Upper lobe of left lung (tissue), 4 donors: ENCODE results near the gene MYO18A.

Experiments
- EP300 ChIP-seq, 4 donors: sonication (generic); formaldehyde crosslinking; IDR thresholded peaks; one replicate each; pipeline ENCODE4 v1.5.1; 2017; ENCODE audit warnings: antibody characterized with exemption in 4 of 4, control low read depth in 2 of 4
- TF ChIP-seq, protein P1 (sequence below), 6 experiments: fragments of 450-650 bp in 4 of 6; fragments of 200-600 bp in 2 of 6; sonication (generic) in 2 of 6; IDR thresholded peaks; one replicate each; pipeline ENCODE4 v1.5.1; 2016 to 2019; ENCODE audit warnings: antibody characterized with exemption in 6 of 6

DNA sequence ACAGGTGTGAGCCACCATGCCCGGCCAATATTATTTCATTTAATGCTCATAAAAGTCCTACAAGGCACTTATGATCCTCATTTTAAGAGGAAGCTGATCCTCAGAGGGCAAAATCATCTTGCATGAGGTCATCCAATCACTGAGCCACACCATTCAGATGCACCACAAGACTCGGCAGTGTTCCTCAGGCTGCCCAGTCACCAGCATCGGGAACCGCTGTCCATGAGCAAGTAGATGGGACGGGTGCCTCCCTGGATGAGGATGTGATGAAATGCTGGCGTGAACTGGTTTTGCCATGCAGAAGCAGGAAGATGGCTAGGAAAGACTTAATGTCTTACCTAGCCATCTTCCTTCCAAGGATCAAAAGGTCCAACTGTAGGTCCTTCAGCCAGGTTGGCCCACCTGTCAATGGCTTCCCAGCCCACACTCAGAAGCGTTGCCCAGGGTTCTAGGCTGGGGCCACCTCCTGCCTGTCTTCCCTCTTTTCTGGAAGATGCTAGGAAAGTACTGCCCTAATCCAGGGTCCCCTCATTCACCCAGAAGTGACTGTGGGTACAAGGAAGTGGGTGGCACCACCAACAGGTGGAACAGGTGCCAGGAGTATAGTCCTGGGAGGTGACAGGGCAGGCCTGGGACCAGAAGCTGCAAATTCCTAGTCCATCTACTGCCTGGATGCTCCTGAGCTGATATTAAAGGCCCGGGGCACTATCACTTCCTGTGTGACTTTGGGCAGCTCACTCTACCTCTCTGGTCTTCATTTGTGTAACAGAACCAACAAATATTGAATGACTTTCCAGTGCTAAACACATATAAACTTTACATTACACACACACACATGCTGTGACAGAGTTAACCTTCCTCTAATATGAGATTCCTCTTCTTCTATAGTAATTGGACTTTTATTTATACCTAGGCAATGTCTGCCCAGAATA lies 34.3 kb upstream of the MYO18A start:
- no peak for TF ChIP-seq EP300 (IDR thresholded peaks at IDR 0.05)
- TF ChIP-seq, protein P1, sequence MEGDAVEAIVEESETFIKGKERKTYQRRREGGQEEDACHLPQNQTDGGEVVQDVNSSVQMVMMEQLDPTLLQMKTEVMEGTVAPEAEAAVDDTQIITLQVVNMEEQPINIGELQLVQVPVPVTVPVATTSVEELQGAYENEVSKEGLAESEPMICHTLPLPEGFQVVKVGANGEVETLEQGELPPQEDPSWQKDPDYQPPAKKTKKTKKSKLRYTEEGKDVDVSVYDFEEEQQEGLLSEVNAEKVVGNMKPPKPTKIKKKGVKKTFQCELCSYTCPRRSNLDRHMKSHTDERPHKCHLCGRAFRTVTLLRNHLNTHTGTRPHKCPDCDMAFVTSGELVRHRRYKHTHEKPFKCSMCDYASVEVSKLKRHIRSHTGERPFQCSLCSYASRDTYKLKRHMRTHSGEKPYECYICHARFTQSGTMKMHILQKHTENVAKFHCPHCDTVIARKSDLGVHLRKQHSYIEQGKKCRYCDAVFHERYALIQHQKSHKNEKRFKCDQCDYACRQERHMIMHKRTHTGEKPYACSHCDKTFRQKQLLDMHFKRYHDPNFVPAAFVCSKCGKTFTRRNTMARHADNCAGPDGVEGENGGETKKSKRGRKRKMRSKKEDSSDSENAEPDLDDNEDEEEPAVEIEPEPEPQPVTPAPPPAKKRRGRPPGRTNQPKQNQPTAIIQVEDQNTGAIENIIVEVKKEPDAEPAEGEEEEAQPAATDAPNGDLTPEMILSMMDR (IDR thresholded peaks at IDR 0.05): no peak
